HEK293 (cell line): ENCODE measurements around the gene SH3YL1.

Experiments
- CTCF ChIA-PET: fragments of 350-600 bp; formaldehyde crosslinking; extraction: SDS; loops from one replicate; lab custom pipeline; 2021; ENCODE audit warnings: antibody characterized with exemption; lab: Yijun Ruan, JAX
- POLR2A ChIA-PET: fragments of 300-600 bp; formaldehyde crosslinking; extraction: SDS; loops from one replicate; lab custom pipeline; 2020; ENCODE audit warnings: antibody characterized with exemption, inconsistent platforms; lab: Yijun Ruan, JAX
- H3K27ac ChIP-seq: fragments of 200-500 bp; sonication (Bioruptor generic); 2 replicates; pipeline ENCODE4 v1.5.1; 2014; ENCODE audit warnings: low read depth, low read length, control low read depth, inconsistent platforms; ENCODE audit errors: extremely low read depth
- H3K36me3 ChIP-seq, 2 experiments: fragments of 200-500 bp in 1 of 2; sonication (Bioruptor generic) in 1 of 2; 1 replicate in 1 of 2; 2 replicates in 1 of 2; pipeline ENCODE4 v1.5.1; 2014 to 2017; ENCODE audit warnings: inconsistent platforms in 2 of 2, low read length in 2 of 2; ENCODE audit not compliant: control insufficient read depth in 2 of 2, insufficient read depth in 1 of 2
- H3K4me1 ChIP-seq: fragments of 200-500 bp; sonication (Bioruptor generic); 2 replicates; pipeline ENCODE4 v1.5.1; 2014; ENCODE audit warnings: mild to moderate bottlenecking, low read length, inconsistent platforms; ENCODE audit not compliant: control insufficient read depth, insufficient read depth
- H3K4me3 ChIP-seq: 2 replicates; pipeline ENCODE4 v1.5.1; 2011; ENCODE audit warnings: low read depth, mild to moderate bottlenecking, control low read depth, low read length, moderate library complexity
- H3K9me3 ChIP-seq: fragments of 200-500 bp; sonication (Bioruptor generic); 2 replicates; pipeline ENCODE4 v1.5.1; 2014; ENCODE audit warnings: low read depth, low read length, inconsistent platforms; ENCODE audit not compliant: control insufficient read depth, insufficient read depth
- ATF2 ChIP-seq: fragments of 450-650 bp; formaldehyde crosslinking; IDR thresholded peaks from 2 replicates; pipeline ENCODE4 v1.5.1; 2016; ENCODE audit warnings: missing biosample characterization, missing genetic modification characterization, low read depth
- GFI1B ChIP-seq: fragments of 450-650 bp; formaldehyde crosslinking; IDR thresholded peaks from 2 replicates; pipeline ENCODE4 v1.5.1; 2016; ENCODE audit warnings: missing biosample characterization, missing genetic modification characterization
- GLI4 ChIP-seq: fragments of 450-650 bp; formaldehyde crosslinking; IDR thresholded peaks from 2 replicates; pipeline ENCODE4 v1.5.1; 2016; ENCODE audit warnings: missing biosample characterization, missing genetic modification characterization
- HOXD13 ChIP-seq: sonication (generic); formaldehyde crosslinking; IDR thresholded peaks from 2 replicates; pipeline ENCODE4 v1.8.0; 2022; ENCODE audit warnings: missing genetic modification reagents, borderline replicate concordance
- IKZF3 ChIP-seq: fragments of 450-650 bp; IDR thresholded peaks from 2 replicates; pipeline ENCODE4 v1.5.0; 2018; ENCODE audit warnings: missing biosample characterization, mild to moderate bottlenecking, missing genetic modification characterization, moderate library complexity
- KLF1 ChIP-seq: fragments of 450-650 bp; formaldehyde crosslinking; IDR thresholded peaks from 2 replicates; pipeline ENCODE4 v1.5.1; 2016; ENCODE audit warnings: missing biosample characterization, missing genetic modification characterization
- ZBTB10 ChIP-seq: fragments of 450-650 bp; formaldehyde crosslinking; IDR thresholded peaks from 2 replicates; pipeline ENCODE4 v1.5.1; 2016; ENCODE audit warnings: missing biosample characterization, missing genetic modification characterization
- ZBTB21 ChIP-seq: fragments of 450-650 bp; formaldehyde crosslinking; IDR thresholded peaks from 2 replicates; pipeline ENCODE4 v1.5.1; 2017; ENCODE audit warnings: missing biosample characterization, missing genetic modification characterization
- ZNF138 ChIP-seq: fragments of 450-650 bp; formaldehyde crosslinking; IDR thresholded peaks from 2 replicates; pipeline ENCODE4 v1.5.1; 2016; ENCODE audit warnings: missing biosample characterization, missing genetic modification characterization, borderline replicate concordance
- ZNF146 ChIP-seq: fragments of 450-650 bp; formaldehyde crosslinking; IDR thresholded peaks from 2 replicates; pipeline ENCODE4 v1.5.1; 2016; ENCODE audit warnings: missing biosample characterization, missing genetic modification characterization
- ZNF23 ChIP-seq: fragments of 450-650 bp; formaldehyde crosslinking; IDR thresholded peaks from 2 replicates; pipeline ENCODE4 v1.5.1; 2016; ENCODE audit warnings: missing biosample characterization, missing genetic modification characterization, borderline replicate concordance
- ZNF274 ChIP-seq, 2 experiments: fragments of 200-500 bp in 1 of 2; fragments of 450-650 bp in 1 of 2; sonication (Bioruptor generic) in 1 of 2; formaldehyde crosslinking in 1 of 2; IDR thresholded peaks; 2 replicates each; pipeline versions ENCODE4 v1.5.1 to v1.6.1; 2014 to 2016; ENCODE audit warnings: borderline replicate concordance in 1 of 2, inconsistent platforms in 1 of 2, low read length in 1 of 2, missing biosample characterization in 1 of 2, missing genetic modification characterization in 1 of 2
- ZNF549 ChIP-seq: fragments of 450-650 bp; IDR thresholded peaks from 2 replicates; pipeline ENCODE4 v1.5.1; 2018; ENCODE audit warnings: missing biosample characterization, missing genetic modification characterization, mild to moderate bottlenecking, inconsistent platforms, moderate library complexity
- ZNF580 ChIP-seq: fragments of 450-650 bp; formaldehyde crosslinking; IDR thresholded peaks from 2 replicates; pipeline ENCODE4 v1.5.1; 2016; ENCODE audit warnings: missing biosample characterization, missing genetic modification characterization
- ZNF624 ChIP-seq: fragments of 450-650 bp; formaldehyde crosslinking; IDR thresholded peaks from 2 replicates; pipeline ENCODE4 v1.5.1; 2017; ENCODE audit warnings: missing biosample characterization, missing genetic modification characterization
- ZNF664 ChIP-seq: fragments of 450-650 bp; formaldehyde crosslinking; IDR thresholded peaks from 2 replicates; pipeline ENCODE4 v1.5.1; 2016; ENCODE audit warnings: missing biosample characterization, missing genetic modification characterization
- ZNF777 ChIP-seq: fragments of 450-650 bp; formaldehyde crosslinking; IDR thresholded peaks from 2 replicates; pipeline ENCODE4 v1.5.1; 2017; ENCODE audit warnings: missing biosample characterization, missing genetic modification characterization, borderline replicate concordance
- ZNF837 ChIP-seq: fragments of 450-650 bp; formaldehyde crosslinking; IDR thresholded peaks from 2 replicates; pipeline ENCODE4 v1.5.1; 2016; ENCODE audit warnings: missing biosample characterization, missing genetic modification characterization
- TF ChIP-seq, protein P1 (sequence below): fragments of 450-650 bp; formaldehyde crosslinking; IDR thresholded peaks from 2 replicates; pipeline ENCODE4 v1.5.1; 2017; ENCODE audit warnings: missing biosample characterization, missing genetic modification characterization
- TF ChIP-seq, protein P2 (sequence below): fragments of 450-650 bp; formaldehyde crosslinking; IDR thresholded peaks from 2 replicates; pipeline ENCODE4 v1.5.1; 2016; ENCODE audit warnings: missing biosample characterization, missing genetic modification characterization

SH3YL1 gene

DNA sequence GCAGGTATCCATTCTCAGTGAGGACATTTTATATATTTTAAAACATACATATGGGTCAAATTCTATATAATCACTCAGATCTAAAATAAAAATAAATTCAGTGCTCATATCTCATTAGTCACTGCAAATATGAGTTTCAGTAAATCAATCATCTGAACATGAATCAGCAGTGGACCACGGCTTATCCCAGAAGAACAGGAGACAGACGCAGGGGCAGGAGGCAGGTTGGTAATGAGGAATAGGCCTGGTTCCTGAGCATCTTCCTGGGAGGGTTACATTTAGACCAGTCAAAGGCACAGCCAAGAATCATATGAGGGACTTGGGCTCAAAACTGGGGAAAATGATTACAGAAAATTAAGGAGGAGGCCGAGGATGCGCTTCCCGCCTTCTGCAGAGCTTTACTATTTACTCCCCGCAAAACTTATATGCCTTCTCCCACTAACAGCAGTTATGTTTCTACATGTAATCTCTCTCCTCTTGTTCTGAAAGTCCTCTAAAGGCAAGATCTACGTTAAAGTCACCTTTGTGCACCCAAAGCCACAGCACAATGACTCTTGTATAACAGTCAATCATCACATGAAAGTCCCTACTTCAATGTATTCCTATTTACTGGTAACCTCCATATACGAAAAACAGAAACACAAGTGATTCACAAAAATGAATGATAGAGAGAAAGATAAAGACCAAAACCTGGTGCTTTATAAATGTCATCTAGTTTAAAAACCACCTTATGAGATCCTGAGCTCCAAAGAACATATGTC is 35.1 kb downstream of the SH3YL1 start:
- Histone ChIP-seq H3K4me1 (no peaks in the 10 kb centered on the region), H3K4me3 (no peak overlapping the region), H3K9me3 (no peaks in the 10 kb centered on the region), H3K27ac (no peak overlapping the region), H3K36me3 (peaks cover 3% of the 10 kb centered on the region in 2 experiments; a peak in 2 of 3 replicates)
- TF ChIP-seq, protein P1, sequence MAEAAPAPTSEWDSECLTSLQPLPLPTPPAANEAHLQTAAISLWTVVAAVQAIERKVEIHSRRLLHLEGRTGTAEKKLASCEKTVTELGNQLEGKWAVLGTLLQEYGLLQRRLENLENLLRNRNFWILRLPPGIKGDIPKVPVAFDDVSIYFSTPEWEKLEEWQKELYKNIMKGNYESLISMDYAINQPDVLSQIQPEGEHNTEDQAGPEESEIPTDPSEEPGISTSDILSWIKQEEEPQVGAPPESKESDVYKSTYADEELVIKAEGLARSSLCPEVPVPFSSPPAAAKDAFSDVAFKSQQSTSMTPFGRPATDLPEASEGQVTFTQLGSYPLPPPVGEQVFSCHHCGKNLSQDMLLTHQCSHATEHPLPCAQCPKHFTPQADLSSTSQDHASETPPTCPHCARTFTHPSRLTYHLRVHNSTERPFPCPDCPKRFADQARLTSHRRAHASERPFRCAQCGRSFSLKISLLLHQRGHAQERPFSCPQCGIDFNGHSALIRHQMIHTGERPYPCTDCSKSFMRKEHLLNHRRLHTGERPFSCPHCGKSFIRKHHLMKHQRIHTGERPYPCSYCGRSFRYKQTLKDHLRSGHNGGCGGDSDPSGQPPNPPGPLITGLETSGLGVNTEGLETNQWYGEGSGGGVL (tag by site-specific recombination), result no peak
- TF ChIP-seq ZNF549 (tag by site-specific recombination) (no peak), GFI1B (tag by site-specific recombination) (no peak), ZNF777 (tag by site-specific recombination) (no peak), ZBTB10 (tag by site-specific recombination) (no peak)
- POLR2A ChIA-PET, result no interaction called here
- CTCF ChIA-PET, result no interaction called here

DNA sequence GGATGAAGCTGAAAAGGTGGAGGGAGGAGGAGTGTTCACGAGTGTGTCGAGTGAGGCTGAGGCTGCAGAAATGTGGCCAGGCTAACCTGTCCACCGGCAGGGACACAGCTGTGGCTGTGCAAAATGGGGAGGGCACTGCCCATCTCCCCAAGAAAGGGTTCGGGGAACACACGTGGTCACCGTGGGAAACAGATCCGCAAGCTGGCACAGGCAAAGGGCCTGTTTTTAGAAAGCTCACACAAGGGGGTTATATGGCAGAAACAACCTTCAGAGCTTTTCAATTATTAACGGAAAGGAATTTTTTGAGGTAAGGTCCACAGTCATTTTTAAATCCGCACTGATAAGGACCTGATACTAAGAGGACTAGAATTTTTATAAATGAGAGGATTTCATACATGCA is 35.7 kb downstream of the SH3YL1 start:
- no peak overlapping the region for H3K27ac ChIP-seq
- CTCF ChIA-PET, result no interaction called here
- no peaks in the 10 kb centered on the region for H3K4me1 ChIP-seq
- no peak for TF ChIP-seq ZNF664 (tag by site-specific recombination)
- POLR2A ChIA-PET, result no interaction called here
- peaks cover 3% of the 10 kb centered on the region in 2 experiments; a peak in 2 of 3 replicates for H3K36me3 ChIP-seq
- H3K9me3 ChIP-seq, result no peaks in the 10 kb centered on the region
- H3K4me3 ChIP-seq, result no peak overlapping the region

DNA sequence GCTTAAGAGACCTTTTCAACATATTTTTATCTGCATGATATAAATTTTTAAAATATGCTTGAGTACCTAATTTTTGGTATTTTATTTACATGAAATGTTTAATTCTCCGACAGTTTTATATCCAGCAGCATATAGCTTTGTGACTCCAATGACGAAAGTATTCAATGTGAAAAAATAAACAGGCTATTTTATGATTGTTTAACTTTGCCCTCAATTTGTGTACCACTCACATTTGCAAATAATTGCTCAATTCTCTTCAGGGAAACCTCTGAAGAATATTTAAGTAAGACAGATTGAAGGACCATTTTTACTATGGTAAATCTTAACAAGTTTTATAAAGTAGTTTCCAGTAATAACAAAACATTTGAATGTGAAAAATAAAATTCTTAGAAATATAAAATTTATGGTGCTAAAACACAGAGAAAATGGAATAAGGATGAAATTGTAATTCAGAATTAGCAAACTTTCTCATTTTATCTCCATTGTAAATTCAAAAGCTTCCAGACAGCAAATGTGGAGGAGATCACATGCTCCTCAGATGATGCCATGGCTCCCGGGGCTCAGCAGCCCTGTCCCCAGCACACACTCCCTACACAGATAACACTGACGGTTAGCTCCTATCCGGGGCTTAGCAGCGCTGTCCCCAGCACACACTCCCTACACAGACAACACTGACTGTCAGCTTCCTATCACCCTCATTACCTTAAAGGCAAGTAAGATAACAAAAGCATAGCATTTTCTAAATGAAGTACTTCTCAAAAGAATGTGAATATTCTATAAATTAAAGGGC is 39.7 kb downstream of the SH3YL1 start:
- Histone ChIP-seq H3K4me1 (no peaks in the 10 kb centered on the region), H3K9me3 (no peaks in the 10 kb centered on the region), H3K27ac (no peak overlapping the region), H3K36me3 (peaks cover 0 to 3% of the 10 kb centered on the region in 2 experiments; a peak in 1 of 3 replicates), H3K4me3 (no peak overlapping the region)
- ChIA-PET CTCF (interaction anchor here (0.9 kb wide), 1 partner anchor 412 kb away, joined by 3 read pairs; no protein-coding TSS in a partner anchor), POLR2A (no interaction called here)
- TF ChIP-seq ZNF146 (tag by site-specific recombination) (no peak), KLF1 (tag by site-specific recombination) (no peak), ATF2 (tag by site-specific recombination) (no peak), IKZF3 (tag by site-specific recombination) (no peak), ZNF624 (tag by site-specific recombination) (no peak), ZNF580 (tag by site-specific recombination) (no peak), HOXD13 (CRISPR knock-in tag) (no peak), ZNF837 (no peak), GLI4 (tag by site-specific recombination) (no peak), ZNF138 (no peak), ZBTB21 (no peak), ZNF274 (IDR thresholded peaks at IDR 0.05; ENCODE audit: low read length) (no peak), ZNF274 (tag by site-specific recombination; IDR thresholded peaks at IDR 0.05; ENCODE audit: borderline replicate concordance) (no peak), ZNF23 (tag by site-specific recombination) (no peak)
- TF ChIP-seq, protein P2, sequence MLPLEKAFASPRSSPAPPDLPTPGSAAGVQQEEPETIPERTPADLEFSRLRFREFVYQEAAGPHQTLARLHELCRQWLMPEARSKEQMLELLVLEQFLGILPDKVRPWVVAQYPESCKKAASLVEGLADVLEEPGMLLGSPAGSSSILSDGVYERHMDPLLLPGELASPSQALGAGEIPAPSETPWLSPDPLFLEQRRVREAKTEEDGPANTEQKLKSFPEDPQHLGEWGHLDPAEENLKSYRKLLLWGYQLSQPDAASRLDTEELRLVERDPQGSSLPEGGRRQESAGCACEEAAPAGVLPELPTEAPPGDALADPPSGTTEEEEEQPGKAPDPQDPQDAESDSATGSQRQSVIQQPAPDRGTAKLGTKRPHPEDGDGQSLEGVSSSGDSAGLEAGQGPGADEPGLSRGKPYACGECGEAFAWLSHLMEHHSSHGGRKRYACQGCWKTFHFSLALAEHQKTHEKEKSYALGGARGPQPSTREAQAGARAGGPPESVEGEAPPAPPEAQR (tag by site-specific recombination), result no peak
